ENCODE results near the gene WNK4.
A peak's percentile ranks its signal among the peaks of the same experiment; 100 is the strongest.
"Not testable (repeated sequence)": the region's sequence is repeated elsewhere in the genome, so short reads cannot be mapped to it uniquely, and the experiment has no call there.

Gene WNK4
- long read RNA-seq, donor 1 = 0 reads
- long read RNA-seq, donor 2 = 0 reads
- long read RNA-seq, donor 3 = 0 reads
- long read RNA-seq, donor 4, partial matches to known transcripts = 33 of 42 reads
- long read RNA-seq, donor 4, other reads (novel, unspliced or antisense) = 9 of 42 reads
- long read RNA-seq, donor 5 = 0 reads
- long read RNA-seq, donor 6, partial matches to known transcripts = 0 of 1 reads
- long read RNA-seq, donor 6, other reads (novel, unspliced or antisense) = 0 of 1 reads
- long read RNA-seq, donor 7 = 0 reads
- long read RNA-seq, donor 8 = 0 reads

DNA sequence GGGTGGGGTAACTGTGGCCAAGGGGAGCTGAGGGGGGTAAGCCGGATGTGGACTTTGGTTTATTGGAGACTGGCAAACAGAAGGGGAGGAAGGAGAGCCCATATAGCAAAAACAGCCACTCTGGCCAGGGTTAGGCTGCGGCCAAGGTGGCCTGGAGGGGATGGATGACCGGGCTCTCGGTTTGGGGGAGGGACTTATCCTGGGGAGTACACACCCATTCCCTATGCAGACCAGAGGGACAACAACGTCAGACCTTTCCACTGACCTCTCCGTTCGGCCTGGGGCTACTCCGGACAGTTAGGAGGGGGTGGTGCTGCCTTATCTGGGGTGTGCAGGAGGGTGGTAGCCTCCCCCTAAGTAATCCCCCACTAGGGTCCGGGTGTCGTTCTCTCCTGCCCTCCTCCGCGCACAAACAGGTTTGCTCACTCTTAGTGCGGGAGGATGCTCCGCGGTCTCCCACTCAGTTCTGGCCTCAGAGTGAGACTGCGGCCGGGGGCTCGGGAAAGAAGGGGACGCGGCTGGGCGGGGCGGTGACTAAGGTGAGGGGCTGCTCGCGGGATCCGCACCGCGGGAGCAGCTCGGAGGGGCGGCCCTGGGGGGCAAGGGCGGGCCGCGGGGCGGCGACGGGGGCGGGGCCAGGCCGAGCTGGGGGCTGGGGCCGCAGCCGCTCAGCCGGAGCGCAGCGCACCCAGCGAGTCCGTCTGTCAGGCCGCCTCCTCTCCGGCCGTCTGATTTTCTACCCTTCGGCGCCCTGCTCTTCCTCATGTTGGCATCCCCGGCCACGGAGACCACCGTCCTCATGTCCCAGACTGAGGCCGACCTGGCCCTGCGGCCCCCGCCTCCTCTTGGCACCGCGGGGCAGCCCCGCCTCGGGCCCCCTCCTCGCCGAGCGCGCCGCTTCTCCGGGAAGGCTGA is at the start of gene WNK4:
WNK4 (plus strand) TSS at position 675 of the 915 bp plus-strand sequence; CDS start at position 764, 89 bp downstream.
- DNase-seq = peak; percentile 77

DNA sequence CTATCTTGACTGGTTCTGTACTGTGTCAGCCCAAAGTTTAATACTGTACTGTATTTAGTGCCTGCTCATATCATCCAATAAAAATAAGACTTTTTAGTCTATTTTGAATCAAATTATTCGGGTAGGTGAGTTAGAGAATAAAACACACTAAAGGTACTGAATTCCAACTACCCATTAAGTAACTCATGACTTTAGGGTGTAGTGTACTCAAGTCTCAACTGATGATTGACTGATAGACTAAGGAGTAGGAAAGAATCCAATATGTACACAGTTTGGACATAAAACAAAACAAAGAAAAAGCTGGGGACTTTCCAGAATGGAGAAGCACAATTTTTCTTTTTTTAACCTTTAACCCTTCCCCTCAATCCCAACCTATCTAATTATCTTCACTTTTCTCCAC is 39.7 kb upstream of the WNK4 start:
- DNase-seq = no peak

DNA sequence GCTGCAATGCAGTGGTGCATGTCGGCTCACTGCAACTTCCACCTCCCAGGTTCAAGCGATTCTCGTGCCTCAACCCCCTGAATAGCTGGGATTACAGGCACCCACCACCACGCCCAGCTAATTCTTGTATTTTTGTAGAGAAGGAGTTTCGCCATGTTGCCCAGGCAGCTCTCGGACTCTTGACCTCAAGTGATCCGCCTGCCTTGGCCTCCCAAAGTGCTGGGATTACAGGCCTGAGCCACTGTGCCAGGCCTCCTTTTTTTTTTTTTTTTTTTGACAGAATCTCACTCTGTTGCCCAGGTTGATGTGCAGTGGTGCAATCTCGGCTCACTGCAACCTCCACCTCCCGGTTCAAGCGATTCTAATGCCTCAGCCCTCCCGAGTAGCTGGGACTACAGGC is 37.5 kb upstream of the WNK4 start:
- not testable (repeated sequence) for DNase-seq

DNA sequence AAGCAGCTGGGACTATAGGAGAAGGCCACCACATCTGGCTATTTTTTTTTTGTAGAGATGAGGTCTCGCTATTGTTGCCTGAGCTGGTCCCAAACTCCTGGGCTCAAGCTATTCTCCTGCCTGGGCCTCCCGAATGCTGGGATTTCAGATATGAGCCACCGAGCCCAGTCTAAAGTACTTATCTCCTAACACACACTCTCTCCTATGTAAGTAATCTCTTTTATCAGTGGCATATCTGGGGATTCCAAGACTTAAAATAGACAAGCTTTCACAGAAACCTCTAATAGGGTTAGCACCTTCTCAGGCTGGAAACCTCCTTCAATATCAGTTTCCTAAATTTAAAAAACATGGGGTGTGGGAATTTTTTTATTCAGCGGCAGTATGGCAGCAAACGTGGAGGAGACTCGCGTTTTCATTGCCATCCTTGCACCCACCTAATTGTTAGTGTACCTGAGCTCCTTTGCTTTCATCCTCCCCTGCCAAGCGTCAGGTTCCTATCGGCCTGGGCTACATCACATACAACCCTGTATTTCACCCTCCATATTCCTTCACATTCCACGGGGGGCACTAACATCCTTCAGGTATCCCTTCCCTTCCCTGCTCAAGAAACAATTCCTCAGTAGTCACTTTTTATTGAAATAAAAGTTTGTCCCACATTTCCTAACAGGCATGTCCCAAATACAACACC is 36.7 kb upstream of the WNK4 start:
- DNase-seq = no peak

DNA sequence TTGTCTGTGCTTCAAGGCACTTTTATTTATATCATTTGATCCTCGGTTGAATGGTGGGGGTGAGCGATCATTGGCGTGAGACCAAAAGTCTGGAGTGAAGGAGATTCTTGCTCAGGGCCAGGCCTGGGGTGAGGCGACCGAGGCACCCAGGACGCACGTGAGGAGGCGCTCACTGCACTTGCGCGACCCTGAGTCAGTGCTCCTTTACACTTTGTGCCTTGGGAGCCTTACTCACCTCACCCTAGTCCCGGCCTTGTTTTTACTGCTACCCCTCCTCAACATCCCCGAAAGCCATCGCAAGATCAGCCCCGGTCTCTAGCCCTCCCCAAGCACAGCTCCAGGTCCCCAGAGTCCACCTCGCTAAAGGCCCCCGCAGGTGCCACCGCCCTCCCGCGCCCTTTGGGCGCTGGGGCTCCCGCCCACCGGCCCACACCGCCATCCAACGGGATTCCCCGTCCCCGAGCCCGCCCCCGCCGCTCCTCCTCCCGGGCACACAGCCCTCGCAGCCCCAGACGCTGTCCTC is 36.1 kb upstream of the WNK4 start:
- DNase-seq = peak; percentile 78

DNA sequence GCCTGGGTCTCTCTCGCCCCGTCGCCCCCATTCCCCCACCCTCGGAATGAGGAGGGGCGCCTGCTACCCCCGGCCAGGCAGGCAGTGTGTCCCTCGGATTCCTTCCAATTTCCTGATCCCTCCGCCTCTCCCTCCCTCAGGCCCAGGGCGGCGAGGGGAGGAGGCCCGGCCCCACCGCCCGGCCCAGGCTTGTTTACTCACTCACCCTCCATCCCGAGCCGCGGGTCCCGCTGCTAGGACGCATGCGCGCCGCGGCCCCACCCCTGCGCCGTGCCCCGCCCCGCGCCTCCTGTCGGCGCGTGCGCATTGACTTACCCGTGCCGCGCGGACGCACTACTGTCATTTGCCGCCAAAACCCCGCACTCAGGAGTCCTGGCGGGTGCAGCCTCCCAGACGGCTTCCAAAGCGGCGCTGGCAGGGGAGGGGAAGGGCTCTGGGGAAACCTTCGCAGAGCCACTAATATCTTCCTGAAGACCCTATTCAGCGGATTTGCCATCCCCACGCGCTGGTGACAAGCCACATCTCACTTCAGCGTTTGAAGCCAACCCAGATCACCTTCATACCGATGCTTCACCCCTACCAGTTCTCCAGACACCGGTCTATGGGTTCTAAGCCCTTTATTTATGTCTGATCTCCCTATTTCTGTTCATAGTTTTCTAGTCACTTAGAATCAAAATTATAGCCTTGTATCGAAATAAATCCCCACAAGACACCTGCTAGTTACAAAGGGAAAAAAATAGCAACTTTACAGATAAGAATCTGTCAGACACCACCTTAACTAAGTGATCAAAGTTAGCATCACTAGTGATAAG is 35.4 kb upstream of the WNK4 start, which contains the start of gene EZH1:
EZH1 (minus strand) TSS at position 235 of the 812 bp plus-strand sequence. CDS start 16,099 bp downstream, outside the sequence.
- peak; percentile 95 for DNase-seq

DNA sequence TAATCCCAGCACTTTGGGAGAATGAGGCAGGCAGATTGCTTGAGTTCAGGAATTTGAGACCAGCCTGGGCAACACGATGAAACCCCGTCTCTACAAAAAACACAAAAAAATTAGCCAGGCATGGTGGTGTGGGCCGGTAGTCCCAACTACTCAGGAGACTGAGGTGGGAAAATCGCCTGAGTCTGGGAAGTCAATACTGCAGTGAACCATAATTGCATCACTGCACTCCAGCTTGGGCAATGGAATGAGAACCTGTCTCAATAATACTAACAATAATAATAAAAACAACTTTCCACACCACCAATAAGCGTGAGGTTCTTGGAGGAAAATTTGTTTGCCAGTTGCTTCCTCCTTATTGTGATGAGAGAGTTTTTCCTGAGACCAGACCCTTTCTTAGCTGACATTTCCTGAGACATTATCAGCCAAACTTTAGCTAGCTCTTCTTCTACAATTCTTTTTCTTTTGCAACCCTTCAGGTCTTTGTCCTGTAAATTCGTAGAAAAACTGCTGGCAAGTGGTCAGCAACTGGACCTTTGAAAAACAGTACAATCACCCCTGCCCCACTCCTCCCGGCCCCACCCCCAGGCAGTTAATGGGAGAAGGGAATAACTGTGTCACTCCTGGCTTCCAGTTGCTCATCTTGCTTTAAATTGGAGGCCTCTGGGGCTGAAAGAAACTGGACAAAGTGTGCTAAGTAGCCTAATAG is 32.1 kb upstream of the WNK4 start:
- DNase-seq = no peak

DNA sequence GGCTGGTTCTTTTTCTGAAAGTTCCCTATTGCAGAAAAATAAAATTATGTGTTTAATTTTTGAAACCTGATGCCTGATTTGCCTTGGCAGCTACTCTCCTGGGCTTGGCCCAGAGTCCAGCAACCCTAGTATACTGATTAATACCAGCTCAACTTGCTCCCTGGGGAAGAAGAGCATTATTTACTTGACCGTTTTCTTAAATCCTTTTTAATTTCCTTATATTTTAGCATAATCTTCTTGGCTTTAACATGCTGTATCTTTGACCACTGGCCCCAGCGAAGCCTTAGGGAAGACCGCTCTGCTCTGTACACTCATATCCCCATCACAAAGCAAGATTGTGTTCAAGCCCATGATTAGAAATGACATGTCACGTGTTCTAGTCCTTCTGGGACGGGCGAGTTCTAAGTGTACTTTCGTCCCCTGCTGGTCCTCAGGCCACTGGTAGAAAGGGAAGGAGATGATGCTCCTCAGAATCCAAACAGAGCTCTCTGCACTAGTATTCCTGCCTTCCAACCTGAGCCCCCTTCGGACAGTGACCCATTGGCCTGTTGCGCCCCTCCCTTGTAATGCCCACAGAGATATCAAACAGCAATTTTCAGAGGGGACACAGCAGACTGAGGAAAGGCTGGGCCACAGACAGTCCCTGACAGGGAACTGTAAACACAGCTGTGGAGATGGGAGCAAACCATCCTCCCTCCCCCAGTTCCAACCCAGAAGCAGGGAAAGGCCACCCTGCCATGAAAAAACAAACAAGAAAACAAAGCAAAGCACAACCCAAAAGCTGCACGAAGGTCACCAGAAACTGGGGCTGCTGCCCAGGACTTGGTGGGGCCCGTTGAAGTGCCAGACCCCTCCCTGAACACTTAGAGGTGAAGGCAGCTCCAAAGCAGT is 31.3 kb upstream of the WNK4 start:
- no peak for DNase-seq

DNA sequence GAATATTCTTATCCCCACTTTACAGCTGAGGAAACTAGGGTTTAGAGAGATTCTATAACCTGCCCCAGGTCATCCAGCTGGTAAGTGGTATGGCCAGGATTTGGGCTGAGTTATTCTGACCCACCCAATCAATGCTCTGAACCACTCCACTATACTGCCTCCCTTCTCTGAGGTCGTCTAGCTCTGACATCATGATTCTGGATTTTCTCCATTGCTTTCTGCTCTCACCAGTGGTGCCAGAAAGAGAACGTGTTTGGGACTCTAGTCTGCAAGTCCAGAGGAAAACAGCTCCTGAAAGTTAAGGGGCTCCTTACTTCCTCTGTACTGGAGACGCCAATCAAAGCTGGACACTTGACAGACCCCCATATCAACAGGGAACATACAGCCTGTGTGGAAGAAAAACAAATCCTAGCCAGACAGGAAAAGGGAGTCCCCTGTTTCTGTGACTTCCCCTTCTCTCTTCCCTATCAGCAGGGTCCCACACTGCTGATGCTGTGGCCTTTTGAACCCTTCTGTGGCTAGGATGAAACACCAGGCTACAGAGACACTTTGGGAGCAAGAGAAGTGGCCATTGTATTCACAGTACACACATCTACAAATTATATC is 29.6 kb upstream of the WNK4 start:
- no peak for DNase-seq

DNA sequence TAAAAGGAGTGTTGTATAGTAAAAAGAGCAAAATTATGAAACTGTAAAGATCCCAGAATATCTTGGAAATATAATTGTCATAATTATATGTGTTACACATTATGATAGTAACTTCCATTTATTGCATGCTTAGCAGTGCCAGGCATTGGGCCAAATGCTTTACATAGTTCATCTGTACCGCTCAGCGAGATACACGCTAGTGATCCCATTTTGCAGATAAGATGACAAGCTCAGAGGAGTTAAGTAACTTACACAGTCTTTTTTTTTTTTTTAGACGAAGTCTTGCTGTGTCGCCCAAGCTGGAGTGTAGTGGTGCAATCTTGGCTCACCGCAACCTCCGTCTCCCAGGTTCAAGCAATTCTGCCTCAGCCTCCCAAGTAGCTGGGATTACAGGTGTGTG is 28.8 kb upstream of the WNK4 start:
- no peak for DNase-seq

DNA sequence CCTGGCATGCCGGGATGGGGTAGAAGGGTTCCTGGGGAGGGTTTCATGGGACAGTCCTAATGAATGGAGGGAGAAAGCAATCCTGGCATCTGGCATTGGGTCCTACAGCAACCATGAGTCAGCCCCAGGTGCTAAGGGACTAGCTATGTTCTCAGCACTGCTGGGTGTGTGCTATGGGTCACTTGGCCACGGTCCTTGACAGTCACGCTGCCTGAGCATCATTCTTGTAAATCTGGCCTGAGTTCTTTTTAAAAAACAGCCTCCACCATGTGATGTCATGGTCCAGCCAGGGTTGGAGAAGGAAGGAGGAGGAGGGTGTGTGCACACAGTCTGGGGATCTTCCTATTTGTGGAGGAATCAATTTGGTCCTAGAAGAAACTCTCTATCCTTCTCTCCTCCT is 25.6 kb upstream of the WNK4 start:
- no peak for DNase-seq

DNA sequence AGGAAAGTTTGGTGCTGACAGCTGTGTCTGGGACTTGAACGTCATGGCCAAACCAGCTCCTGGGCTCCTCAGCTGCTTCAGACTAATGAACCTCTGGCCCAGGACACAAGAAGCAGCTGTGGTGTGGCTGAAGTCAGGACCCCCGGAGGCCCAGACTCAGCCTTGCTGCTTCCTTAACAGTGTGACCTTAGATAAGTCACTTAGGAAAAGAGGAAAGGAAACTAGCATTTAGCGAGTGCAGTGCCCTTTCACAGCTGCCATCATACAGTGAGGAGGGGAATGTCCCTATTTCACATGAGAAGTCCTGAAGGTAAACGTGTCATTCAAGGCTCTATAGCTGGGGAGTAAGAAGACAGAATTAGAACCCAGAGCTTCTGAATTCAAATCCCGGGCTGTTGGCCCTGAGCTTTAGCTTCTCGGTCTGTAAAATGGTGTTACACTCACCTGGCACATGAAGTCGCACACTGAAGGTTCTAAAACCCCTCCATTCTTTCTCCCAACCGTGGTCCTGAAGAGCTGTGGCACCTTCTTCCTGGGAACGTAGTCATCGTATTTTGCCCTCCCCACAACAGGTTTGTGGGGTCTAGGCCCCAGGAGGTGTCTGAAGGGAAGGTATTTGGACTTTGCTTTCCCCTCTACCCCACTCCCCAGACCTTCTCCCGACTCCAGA is 20.3 kb upstream of the WNK4 start:
- no peak for DNase-seq

DNA sequence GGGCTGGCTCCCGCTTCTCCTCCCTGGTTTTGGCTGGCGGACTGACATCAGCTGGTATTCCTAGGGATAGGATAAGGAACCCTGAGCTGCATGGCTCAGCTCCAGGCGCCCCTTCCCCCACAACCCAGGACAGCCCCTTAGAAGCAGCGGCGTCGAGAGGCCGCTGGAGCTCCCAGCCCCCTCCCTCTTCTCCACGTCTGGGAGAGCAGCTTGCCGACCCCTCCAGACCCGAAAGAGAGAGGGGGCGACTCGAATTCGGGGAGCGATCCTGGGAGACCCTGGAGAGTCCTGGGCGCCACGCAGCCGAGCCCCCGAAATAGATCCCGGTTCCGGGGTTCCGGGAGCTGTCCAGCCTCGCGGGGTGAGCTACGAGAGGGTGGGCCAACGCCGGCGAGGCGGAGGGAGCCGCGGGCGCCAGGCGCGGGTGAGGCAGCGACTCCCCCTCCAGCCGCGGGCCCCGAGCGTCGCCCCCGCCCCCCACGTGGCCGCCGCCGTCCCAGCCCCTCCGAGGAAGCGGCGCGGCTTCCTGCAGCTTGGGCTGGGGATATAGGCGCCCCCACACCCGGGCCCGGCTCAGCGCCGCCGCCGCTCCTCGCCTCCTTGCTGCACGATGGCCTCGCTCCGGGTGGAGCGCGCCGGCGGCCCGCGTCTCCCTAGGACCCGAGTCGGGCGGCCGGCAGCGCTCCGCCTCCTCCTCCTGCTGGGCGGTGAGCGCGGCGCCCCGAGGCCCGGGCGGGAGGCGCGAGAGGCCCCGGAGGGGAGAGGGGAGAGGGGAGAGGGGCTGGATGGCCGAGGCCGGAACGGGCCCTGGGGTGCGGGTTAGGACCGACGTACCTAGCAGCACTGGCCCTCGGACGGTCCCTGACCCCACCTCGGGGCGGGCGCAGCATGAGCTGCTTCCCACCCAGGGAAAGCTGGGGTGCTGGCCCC is 19.5 kb upstream of the WNK4 start, which contains the start of gene RAMP2:
RAMP2 (plus strand) TSS at position 576 of the 930 bp plus-strand sequence; CDS start at position 611, 35 bp downstream.
- DNase-seq = peak; percentile 79

DNA sequence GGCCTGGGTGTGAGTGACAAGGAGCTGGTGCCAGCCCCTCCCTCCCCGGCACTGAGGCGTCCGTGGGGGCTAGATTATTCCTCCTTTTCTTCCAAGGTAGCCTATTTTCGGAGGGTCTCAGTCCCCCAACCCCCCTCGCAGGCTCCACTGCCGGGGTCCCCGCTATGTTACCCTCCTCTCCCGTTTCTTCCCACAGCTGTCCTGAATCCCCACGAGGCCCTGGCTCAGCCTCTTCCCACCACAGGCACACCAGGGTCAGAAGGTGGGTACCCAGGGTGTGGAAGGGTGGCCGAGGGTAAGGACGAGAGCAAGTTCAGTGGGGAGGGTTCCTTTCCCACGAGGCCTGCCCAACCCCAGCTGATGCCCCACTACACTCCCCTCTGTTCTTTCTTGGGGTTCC is 18.8 kb upstream of the WNK4 start:
- no peak for DNase-seq

DNA sequence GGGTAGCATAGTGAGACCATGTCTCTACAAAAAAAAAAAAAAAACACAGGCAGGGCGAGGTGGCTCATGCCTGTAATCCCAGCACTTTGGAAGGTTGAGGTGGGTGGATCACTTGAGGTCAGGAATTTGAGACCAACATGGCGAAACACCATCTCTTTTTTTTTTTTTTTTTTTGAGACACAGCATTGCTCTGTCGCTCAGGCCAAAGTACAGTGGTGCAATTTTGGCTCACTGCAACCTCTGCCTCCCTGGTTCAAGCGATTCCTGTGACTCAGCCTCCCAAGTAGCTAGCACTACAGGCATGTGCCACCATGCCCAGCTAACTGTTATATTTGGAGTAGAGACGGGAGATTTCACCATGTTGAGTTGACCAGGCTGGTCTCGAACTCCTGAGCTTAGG is 14.3 kb upstream of the WNK4 start:
- DNase-seq = no peak

DNA sequence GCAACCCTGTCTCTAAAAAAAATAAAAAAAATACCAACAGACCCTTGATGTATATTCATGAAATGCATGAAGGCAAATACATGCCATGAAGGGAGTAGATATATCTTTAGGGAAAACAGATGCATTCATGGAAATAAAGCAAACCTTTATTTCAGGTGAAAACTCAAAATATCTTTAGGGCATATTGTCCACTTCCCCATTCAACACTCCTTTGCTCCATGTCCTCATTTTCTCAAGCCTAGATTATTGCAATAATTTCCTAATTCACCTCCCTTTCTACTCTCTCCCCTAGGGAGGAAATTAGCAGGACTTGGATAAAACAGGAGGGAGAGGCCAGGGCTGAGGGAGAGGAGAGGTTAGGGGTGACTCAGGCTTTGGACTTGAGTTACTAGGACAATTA is 12.9 kb upstream of the WNK4 start:
- DNase-seq = no peak

DNA sequence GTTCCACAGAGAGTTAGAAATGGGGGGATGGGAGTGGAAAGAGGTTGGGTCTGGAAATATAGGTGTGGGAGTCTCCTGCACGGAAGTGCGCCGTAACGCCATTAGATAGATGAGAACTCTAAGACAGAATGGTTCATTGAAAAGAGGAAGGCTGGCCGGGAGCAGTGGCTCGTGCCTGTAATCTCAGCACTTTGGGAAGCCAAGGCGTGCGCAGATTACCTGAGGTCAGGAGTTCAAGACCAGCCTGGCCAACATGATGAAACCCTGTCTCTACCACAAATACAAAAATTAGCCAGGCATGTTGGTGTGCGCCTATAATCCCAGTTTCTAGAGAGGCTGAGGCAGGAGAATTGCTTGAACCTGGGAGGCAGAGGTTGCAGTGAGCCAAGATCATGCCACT is 12.4 kb upstream of the WNK4 start:
- not testable (repeated sequence) for DNase-seq

DNA sequence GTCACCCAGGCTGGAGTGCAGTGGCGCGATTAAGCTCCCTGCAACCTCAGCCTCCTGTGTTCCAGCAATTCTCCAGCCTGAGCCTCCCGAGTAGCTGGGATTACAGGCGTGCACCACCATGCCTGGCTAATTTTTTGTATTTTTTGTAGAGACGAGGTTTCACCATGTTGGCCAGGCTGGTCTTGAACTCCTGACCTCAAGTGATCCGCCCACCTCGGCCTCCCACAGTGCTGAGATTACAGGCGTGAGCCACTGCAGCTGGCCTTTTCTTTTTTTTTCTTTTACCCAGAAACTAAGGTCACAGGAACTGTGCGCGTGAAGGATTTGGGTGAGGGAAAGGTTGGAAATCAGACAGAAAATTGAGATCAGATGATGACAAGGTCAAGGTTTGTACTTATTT is 10.4 kb upstream of the WNK4 start:
- not testable (repeated sequence) for DNase-seq
